Measurements from ENCODE around the gene GNAZ. TPM values are rescaled to one million over a fixed set of nuclear protein-coding genes. Genes with fewer than 3 reads are reported as not detected.
"Not testable (repeated sequence)": the region's sequence is repeated elsewhere in the genome, so short reads cannot be mapped to it uniquely, and the experiment has no call there.

Gene GNAZ
- polyA plus RNA-seq, 1 experiment, result 12.6 TPM

DNA sequence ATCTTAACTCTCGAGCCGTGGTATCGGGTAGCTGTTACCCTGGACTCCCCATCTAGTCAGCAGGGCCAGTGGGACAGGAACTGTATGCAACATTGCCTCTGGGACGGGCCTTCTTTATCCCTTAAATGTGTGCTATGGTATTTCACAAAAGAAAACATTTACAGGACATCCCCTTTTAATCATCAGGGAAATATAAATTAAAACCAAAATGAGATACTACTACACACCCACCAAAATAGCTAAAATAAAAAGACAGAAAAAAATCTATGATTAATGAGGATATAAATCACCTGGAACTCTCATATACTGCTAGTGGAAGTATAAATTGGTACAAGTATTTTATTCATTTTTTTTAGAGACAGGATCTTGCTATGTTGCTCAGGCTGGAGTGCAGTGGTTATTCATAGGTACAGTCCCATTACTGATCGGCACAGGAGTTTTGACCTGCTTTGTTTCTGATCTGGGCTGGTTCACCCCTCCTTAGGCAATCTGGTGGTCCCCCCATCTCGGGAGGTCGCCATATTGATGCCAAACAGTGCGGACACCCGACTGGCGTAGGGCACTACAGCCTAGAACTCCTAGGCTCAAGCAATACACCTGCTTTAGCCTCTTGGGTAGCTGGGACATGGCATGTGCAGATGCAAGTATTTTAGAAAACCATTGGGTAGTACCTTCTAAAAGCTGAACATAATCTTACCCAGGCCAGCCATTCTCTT lies 62.2 kb downstream of the GNAZ start:
- no peak for DNase-seq (ENCODE audit: low read depth)
- ChIA-PET POLR2A (interaction anchor here (0.6 kb wide), 1 partner anchor 107 kb away, joined by 4 read pairs; no protein-coding TSS in a partner anchor), CTCF (interaction anchor here (0.9 to 15.2 kb wide), 6 partner anchors 12 to 283 kb away, joined by 3 to 425 read pairs (median 4); partner anchors contain the start of gene RAB36)
- H3K27me3 ChIP-seq (ENCODE audit: control insufficient read depth, insufficient read depth, low read length), result 0 out of 2 replicates have a peak, but pooled peaks cover 3% of the 10 kb centered on the region
- TF ChIP-seq, protein P1, sequence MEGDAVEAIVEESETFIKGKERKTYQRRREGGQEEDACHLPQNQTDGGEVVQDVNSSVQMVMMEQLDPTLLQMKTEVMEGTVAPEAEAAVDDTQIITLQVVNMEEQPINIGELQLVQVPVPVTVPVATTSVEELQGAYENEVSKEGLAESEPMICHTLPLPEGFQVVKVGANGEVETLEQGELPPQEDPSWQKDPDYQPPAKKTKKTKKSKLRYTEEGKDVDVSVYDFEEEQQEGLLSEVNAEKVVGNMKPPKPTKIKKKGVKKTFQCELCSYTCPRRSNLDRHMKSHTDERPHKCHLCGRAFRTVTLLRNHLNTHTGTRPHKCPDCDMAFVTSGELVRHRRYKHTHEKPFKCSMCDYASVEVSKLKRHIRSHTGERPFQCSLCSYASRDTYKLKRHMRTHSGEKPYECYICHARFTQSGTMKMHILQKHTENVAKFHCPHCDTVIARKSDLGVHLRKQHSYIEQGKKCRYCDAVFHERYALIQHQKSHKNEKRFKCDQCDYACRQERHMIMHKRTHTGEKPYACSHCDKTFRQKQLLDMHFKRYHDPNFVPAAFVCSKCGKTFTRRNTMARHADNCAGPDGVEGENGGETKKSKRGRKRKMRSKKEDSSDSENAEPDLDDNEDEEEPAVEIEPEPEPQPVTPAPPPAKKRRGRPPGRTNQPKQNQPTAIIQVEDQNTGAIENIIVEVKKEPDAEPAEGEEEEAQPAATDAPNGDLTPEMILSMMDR (IDR thresholded peaks at IDR 0.05; ENCODE audit: insufficient read depth, low read depth, low read length), result no peak
- no peak overlapping the region for H3K4me3 ChIP-seq (ENCODE audit: low read depth, low read length)
- H3K36me3 ChIP-seq (ENCODE audit: control insufficient read depth, insufficient read depth, low read length), result no peaks in the 10 kb centered on the region

DNA sequence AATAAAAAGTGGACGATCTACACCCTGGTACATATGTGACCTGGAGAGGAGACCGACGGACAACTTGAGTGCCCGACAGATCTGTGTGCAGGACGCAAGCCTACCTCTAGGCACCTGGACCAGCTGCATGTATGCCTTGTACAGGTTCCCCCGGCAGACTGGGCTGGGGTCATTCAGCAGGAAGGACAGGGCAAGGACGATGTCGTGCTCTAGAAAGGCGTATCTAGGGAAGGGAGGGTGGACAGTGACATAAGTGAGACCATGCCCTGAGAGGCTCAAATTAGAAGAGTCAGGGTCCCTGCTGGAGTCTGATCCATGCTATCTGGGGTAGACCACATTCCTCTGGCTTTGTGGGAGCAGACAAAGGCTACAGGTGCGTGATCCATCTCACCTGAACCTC lies 63.6 kb downstream of the GNAZ start:
- no peak overlapping the region for H3K4me3 ChIP-seq (ENCODE audit: low read depth, low read length)
- ChIA-PET POLR2A (no interaction called here), CTCF (interaction anchor here (1.1 to 15.2 kb wide), 5 partner anchors 13 to 285 kb away, joined by 3 to 425 read pairs (median 17); no protein-coding TSS in a partner anchor)
- 0 out of 2 replicates have a peak, but pooled peaks cover 3% of the 10 kb centered on the region for H3K27me3 ChIP-seq (ENCODE audit: control insufficient read depth, insufficient read depth, low read length)
- H3K36me3 ChIP-seq (ENCODE audit: control insufficient read depth, insufficient read depth, low read length), result no peaks in the 10 kb centered on the region
- DNase-seq (ENCODE audit: low read depth), result no peak
- TF ChIP-seq, protein P1 (IDR thresholded peaks at IDR 0.05; ENCODE audit: insufficient read depth, low read depth, low read length), result no peak

DNA sequence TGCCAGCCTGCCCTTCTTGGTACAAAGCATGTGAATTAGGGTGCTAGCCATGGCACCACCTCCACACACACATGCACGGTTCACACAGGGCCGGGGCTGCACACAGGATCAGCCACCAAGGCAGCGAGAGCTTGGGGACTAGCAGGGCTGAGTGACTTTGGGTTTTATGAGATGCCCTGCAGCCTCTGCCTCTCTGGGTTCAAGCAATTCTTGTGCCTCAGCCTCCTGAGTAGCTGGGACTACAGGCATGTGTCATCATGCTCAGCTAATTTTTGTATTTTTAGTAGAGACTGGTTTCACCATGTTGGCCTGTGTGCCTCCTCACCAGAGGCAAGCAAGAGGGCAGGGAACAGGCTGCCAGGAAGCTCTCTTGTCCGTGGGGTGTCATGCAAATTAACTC lies 66.7 kb downstream of the GNAZ start:
- H3K4me3 ChIP-seq (ENCODE audit: low read depth, low read length); DNase-seq (ENCODE audit: low read depth); H3K36me3 ChIP-seq (ENCODE audit: control insufficient read depth, insufficient read depth, low read length); POLR2A ChIA-PET; H3K27me3 ChIP-seq (ENCODE audit: control insufficient read depth, insufficient read depth, low read length): not testable (repeated sequence)
- CTCF ChIA-PET, result interaction anchor here (0.6 to 2.4 kb wide), 3 partner anchors 9 to 178 kb away, joined by 3 to 20 read pairs (median 12); no protein-coding TSS in a partner anchor

DNA sequence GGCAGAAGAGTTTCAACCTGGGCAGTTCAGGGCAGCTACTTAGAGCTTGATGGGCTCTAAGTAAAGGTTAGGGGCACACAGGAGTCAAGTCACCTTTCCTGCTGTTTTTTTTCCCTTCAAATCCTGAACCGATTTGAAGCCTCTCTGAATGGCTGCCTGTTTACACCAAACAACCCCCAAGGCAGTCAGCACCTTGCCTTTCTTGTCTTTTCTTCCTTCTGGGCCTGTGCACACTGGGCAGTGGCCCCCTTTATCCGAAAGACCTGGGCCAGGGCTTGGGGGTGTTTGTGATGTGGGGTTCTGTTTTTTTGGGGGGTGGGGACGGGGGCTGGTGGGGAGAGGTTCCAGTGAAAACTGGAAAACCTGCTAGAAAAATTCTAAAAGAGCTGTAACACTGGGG lies 67.1 kb downstream of the GNAZ start:
- TF ChIP-seq, protein P1 (IDR thresholded peaks at IDR 0.05; ENCODE audit: insufficient read depth, low read depth, low read length), result no peak
- POLR2A ChIA-PET, result no interaction called here
- no peaks in the 10 kb centered on the region for H3K36me3 ChIP-seq (ENCODE audit: control insufficient read depth, insufficient read depth, low read length)
- no peak overlapping the region for H3K4me3 ChIP-seq (ENCODE audit: low read depth, low read length)
- CTCF ChIA-PET, result interaction anchor here (0.6 to 2.4 kb wide), 5 partner anchors 9 to 181 kb away, joined by 3 to 20 read pairs (median 12); no protein-coding TSS in a partner anchor
- H3K27me3 ChIP-seq (ENCODE audit: control insufficient read depth, insufficient read depth, low read length), result 0 out of 2 replicates have a peak, but pooled peaks cover 1% of the 10 kb centered on the region
- DNase-seq (ENCODE audit: low read depth), result no peak

DNA sequence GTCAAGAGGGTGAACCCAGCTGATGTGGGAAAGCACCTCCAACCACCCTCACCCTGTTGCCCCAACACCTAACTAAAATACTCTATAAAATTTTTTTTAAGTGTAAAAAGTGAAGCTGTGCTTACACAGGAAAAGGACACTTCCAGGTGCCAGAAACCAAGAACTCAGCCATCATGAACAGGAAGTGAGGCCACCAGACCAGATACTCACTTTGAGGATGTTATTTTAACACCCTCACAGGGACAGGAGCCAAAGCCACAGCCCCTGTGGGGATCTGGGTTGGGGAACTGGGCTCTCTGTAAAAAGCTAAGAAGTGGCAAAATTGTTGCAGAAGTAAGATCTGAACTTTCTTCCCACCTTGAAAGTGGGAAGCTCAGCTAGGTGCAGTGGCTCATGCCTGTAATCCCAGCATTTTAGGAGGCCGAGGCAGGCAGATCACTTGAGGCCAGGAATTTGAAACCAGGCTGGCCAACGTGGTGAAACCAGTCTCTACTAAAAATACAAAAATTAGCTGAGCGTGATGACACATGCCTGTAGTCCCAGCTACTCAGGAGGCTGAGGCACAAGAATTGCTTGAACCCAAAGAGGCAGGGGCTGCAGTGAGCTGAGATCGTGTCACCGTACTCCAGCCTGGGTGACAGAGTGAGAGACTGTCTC lies 67.7 kb downstream of the GNAZ start:
- ChIA-PET POLR2A (interaction anchor here (0.5 kb wide), 1 partner anchor 1390 kb away, joined by 3 read pairs; no protein-coding TSS in a partner anchor), CTCF (interaction anchor here (0.7 to 2.4 kb wide), 5 partner anchors 9 to 182 kb away, joined by 3 to 20 read pairs (median 12); no protein-coding TSS in a partner anchor)
- H3K4me3 ChIP-seq (ENCODE audit: low read depth, low read length), result no peak overlapping the region
- H3K27me3 ChIP-seq (ENCODE audit: control insufficient read depth, insufficient read depth, low read length), result 0 out of 2 replicates have a peak, but pooled peaks cover 1% of the 10 kb centered on the region
- TF ChIP-seq, protein P1 (IDR thresholded peaks at IDR 0.05; ENCODE audit: insufficient read depth, low read depth, low read length), result no peak
- DNase-seq (ENCODE audit: low read depth), result no peak
- H3K36me3 ChIP-seq (ENCODE audit: control insufficient read depth, insufficient read depth, low read length), result no peaks in the 10 kb centered on the region
